Right atrium auricular region (tissue), 2 donors: ENCODE measurements around the gene KCTD17. TPM values are rescaled to one million over a fixed set of nuclear protein-coding genes. Genes with fewer than 3 reads are reported as not detected.

Experiments used
- DNase-seq: peaks from one replicate; pipeline ENCODE4 v3.0.0-alpha.2; 2019; ENCODE audit warnings: low spot score
- H3K27ac ChIP-seq, 2 donors: fragments of 200-600 bp; sonication (generic); 1 replicate in 1 of 2; 2 replicates in 1 of 2; pipeline ENCODE4 v1.5.1; 2016 to 2019
- H3K27me3 ChIP-seq, 2 donors: fragments of 200-600 bp; sonication (generic); one replicate each; pipeline versions ENCODE4 v1.5.1 to v1.6.0; 2017 to 2019
- H3K36me3 ChIP-seq: fragments of 200-600 bp; sonication (generic); one replicate; pipeline ENCODE4 v1.5.1; 2016
- H3K4me1 ChIP-seq, 2 donors: fragments of 200-600 bp; sonication (generic); one replicate each; pipeline versions ENCODE4 v1.5.1 to v1.6.0; 2017 to 2019
- H3K4me3 ChIP-seq, 2 donors: fragments of 200-600 bp; sonication (generic); 1 replicate in 1 of 2; 2 replicates in 1 of 2; pipeline ENCODE4 v1.5.1; 2017 to 2019; ENCODE audit warnings: mild to moderate bottlenecking in 1 of 2, moderate library complexity in 1 of 2
- H3K9me3 ChIP-seq, 2 donors: fragments of 200-600 bp; sonication (generic); one replicate each; pipeline ENCODE4 v1.5.1; 2019
- CTCF ChIP-seq, 2 donors: fragments of 200-600 bp; sonication (generic); IDR thresholded peaks; one replicate each; pipeline ENCODE4 v1.5.1; 2019; ENCODE audit warnings: antibody characterized with exemption in 2 of 2
- total RNA-seq, 2 donors: library from RNA; depleted of rRNA; stranded (reverse); fragments of >200 nt; gene quantifications; one replicate each; pipeline ENCODE4 v1.1.0, GENCODE V29; 2016

Gene KCTD17
- total RNA-seq, 2 donors from 2014 or later = 44.9 to 54.8 TPM

- DNase-seq = no peak
- Histone ChIP-seq H3K36me3 (peaks cover 32% of the 10 kb centered on the region), H3K9me3 (no peaks in the 10 kb centered on the region), H3K4me1 (no peaks in the 10 kb centered on the region), H3K27me3 (no peaks in the 10 kb centered on the region), H3K4me3 (no peak overlapping the region), H3K27ac (no peak overlapping the region)
- TF ChIP-seq CTCF (IDR thresholded peaks at IDR 0.05) = no peak
Observed at GRCh38 chr22:37062376-37062675, 10.8 kb downstream of the KCTD17 start.

GRCh38 chr22:37062702-37063381, 11.3 kb downstream of the KCTD17 start:
- H3K27me3 ChIP-seq = no peaks in the 10 kb centered on the region
- H3K9me3 ChIP-seq = no peaks in the 10 kb centered on the region
- no peak overlapping the region for H3K27ac ChIP-seq
- peaks cover 27% of the 10 kb centered on the region for H3K36me3 ChIP-seq
- H3K4me1 ChIP-seq = no peaks in the 10 kb centered on the region
- DNase-seq = no peak
- H3K4me3 ChIP-seq = no peak overlapping the region
- no peak for TF ChIP-seq CTCF (IDR thresholded peaks at IDR 0.05)

GRCh38 chr22:37063431-37064420, 12.2 kb downstream of the KCTD17 start:
- no peak for DNase-seq
- H3K27me3 ChIP-seq = peaks cover 0 to 6% of the 10 kb centered on the region in 2 donors
- no peak overlapping the region for H3K27ac ChIP-seq
- no peak for TF ChIP-seq CTCF (IDR thresholded peaks at IDR 0.05)
- no peak overlapping the region for H3K4me3 ChIP-seq
- H3K9me3 ChIP-seq = no peaks in the 10 kb centered on the region
- no peaks in the 10 kb centered on the region for H3K4me1 ChIP-seq
- peaks cover 20% of the 10 kb centered on the region for H3K36me3 ChIP-seq

- no peaks in the 10 kb centered on the region for H3K4me1 ChIP-seq
- peaks cover 16% of the 10 kb centered on the region for H3K36me3 ChIP-seq
- DNase-seq = no peak
- no peaks in the 10 kb centered on the region for H3K9me3 ChIP-seq
- no peak for TF ChIP-seq CTCF (IDR thresholded peaks at IDR 0.05)
- peaks cover 0 to 14% of the 10 kb centered on the region in 2 donors for H3K27me3 ChIP-seq
- no peak overlapping the region for H3K27ac ChIP-seq
- no peak overlapping the region for H3K4me3 ChIP-seq
Observed at GRCh38 chr22:37064553-37064952, 13.0 kb downstream of the KCTD17 start.

- H3K27ac ChIP-seq = no peak overlapping the region
- H3K27me3 ChIP-seq = peaks cover 0 to 16% of the 10 kb centered on the region in 2 donors
- H3K36me3 ChIP-seq = peaks cover 10% of the 10 kb centered on the region
- H3K9me3 ChIP-seq = no peaks in the 10 kb centered on the region
- H3K4me1 ChIP-seq = no peaks in the 10 kb centered on the region
- no peak overlapping the region for H3K4me3 ChIP-seq
- DNase-seq = no peak
- no peak for TF ChIP-seq CTCF (IDR thresholded peaks at IDR 0.05)
Observed at GRCh38 chr22:37065180-37065579, 13.6 kb downstream of the KCTD17 start.
